Coronary artery (tissue), 2 donors: Measurements from ENCODE around the gene CACNB2.

Source experiments
- DNase-seq: peaks from one replicate; pipeline ENCODE4 v3.0.0-alpha.2; 2017; ENCODE audit warnings: low spot score
- H3K27ac ChIP-seq, 2 donors: fragments of 200-600 bp; sonication (generic); one replicate each; pipeline ENCODE4 v1.5.1; 2016 to 2019
- H3K4me3 ChIP-seq: fragments of 200-600 bp; sonication (generic); 2 replicates; pipeline ENCODE4 v1.5.1; 2016; ENCODE audit warnings: mild to moderate bottlenecking, moderate library complexity
- TF ChIP-seq, protein P1 (sequence below): fragments of 200-600 bp; sonication (generic); IDR thresholded peaks from one replicate; pipeline ENCODE4 v1.5.1; 2019; ENCODE audit warnings: antibody characterized with exemption

The CACNB2 gene

GRCh38 chr10:18359812-18360211, 219.6 kb downstream of the CACNB2 start:
- TF ChIP-seq, protein P1, sequence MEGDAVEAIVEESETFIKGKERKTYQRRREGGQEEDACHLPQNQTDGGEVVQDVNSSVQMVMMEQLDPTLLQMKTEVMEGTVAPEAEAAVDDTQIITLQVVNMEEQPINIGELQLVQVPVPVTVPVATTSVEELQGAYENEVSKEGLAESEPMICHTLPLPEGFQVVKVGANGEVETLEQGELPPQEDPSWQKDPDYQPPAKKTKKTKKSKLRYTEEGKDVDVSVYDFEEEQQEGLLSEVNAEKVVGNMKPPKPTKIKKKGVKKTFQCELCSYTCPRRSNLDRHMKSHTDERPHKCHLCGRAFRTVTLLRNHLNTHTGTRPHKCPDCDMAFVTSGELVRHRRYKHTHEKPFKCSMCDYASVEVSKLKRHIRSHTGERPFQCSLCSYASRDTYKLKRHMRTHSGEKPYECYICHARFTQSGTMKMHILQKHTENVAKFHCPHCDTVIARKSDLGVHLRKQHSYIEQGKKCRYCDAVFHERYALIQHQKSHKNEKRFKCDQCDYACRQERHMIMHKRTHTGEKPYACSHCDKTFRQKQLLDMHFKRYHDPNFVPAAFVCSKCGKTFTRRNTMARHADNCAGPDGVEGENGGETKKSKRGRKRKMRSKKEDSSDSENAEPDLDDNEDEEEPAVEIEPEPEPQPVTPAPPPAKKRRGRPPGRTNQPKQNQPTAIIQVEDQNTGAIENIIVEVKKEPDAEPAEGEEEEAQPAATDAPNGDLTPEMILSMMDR: no peak
- no peak overlapping the region for H3K4me3 ChIP-seq
- H3K27ac ChIP-seq: no peak overlapping the region
- DNase-seq: no peak

DNA sequence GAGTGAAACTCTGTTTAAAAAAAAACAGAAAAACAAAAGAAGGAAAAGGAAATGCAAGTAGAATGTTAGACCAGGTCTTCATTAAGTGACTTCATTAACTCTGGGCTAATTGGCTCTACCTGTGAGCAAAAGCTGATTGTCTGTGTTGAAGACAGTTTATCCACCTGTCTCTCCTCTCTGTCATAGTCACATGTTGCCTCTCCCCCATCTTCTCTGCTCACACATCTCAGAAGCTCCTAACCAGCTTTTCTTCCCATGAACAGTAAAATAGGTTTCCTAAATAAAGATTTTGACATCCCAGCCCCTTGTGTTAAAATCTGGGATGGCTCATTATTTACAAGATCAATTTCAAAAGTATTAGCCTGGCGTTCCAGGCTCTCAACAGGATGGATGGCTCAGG, 222.7 kb downstream of the CACNB2 start:
- Histone ChIP-seq H3K4me3 (no peak overlapping the region), H3K27ac (no peak overlapping the region)
- TF ChIP-seq, protein P1: no peak
- DNase-seq: no peak

- Histone ChIP-seq H3K4me3 (no peak overlapping the region), H3K27ac (no peak overlapping the region)
- no peak for DNase-seq
- TF ChIP-seq, protein P1: no peak
Observed at GRCh38 chr10:18364987-18365775, 225.0 kb downstream of the CACNB2 start.

DNA sequence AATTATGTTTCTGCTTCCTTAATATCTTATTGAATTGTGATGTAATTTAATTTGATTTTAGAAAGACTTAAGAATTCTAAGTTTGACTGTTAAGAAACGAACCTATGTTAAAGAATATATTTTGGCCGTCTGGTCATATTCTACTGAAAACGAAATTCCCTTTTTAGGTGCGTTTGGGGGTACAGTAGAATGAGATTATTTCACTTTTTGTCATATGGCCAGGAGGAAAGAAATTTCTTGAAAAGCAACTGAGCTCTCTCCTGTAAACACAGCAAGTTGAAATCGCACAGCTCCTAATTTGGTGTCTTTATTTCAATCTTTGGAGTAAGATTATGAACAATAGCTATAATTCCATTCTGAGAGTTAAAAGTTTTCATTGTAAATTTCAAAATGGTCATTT, 227.6 kb downstream of the CACNB2 start:
- Histone ChIP-seq H3K27ac (peak overlapping the region in 1 of 2 donors; percentile 9), H3K4me3 (peak overlapping the region; percentile 28)
- TF ChIP-seq, protein P1: no peak
- no peak for DNase-seq

- Histone ChIP-seq H3K4me3 (peak overlapping the region; percentile 28), H3K27ac (peak overlapping the region in 1 of 2 donors; percentile 9)
- no peak for DNase-seq
- TF ChIP-seq, protein P1: no peak
Observed at GRCh38 chr10:18368273-18368672, 228.0 kb downstream of the CACNB2 start.

- no peak overlapping the region for H3K4me3 ChIP-seq
- TF ChIP-seq, protein P1: no peak
- DNase-seq: no peak
- H3K27ac ChIP-seq: no peak overlapping the region
Observed at GRCh38 chr10:18368682-18369081, 228.5 kb downstream of the CACNB2 start.

DNA sequence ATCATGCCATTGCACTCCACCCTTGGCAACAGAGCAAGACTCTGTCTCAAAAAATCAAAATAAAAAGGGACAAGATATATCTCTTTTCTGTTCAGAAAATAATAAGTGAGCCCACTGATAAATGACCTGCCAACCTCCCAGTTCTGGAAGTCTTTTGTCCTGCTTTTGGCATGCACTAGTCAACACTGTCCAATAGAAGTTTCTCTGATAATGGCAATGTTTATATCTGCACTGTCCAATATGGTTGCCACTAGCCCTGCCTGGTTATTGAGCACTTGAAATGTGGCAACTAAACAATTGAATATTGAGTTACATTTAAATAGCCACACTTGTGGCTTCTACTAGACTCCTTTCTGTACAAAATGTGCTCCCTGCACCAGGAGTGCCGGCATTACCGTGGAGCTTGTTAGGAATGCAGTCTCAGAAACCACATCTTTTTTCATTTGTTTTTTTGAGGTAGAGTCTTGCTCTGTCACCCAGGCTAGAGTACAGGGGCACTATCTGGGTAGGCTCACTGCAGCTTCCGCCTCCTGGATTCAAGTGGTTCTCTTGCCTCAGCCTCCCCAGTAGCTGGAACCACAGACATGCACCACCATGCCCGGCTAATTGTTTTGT, 229.7 kb downstream of the CACNB2 start:
- Histone ChIP-seq H3K4me3 (no peak overlapping the region), H3K27ac (no peak overlapping the region)
- TF ChIP-seq, protein P1: no peak
- no peak for DNase-seq
